HepG2 (cell line): ENCODE data around the gene FUT3. TPM values are rescaled to one million over a fixed set of nuclear protein-coding genes. Genes with fewer than 3 reads are reported as not detected.

ENCODE experiments used
- ATF5 ChIP-seq: sonication (generic); formaldehyde crosslinking; IDR thresholded peaks from 2 replicates; pipeline ENCODE4 v1.4.0; 2020; ENCODE audit warnings: mild to moderate bottlenecking, low read depth, missing genetic modification reagents
- BCL6 ChIP-seq: IDR thresholded peaks from 2 replicates; pipeline ENCODE4 v1.6.1; 2016; ENCODE audit warnings: missing genetic modification reagents, missing compliant biosample characterization
- CCDC6 ChIP-seq: sonication (generic); formaldehyde crosslinking; IDR thresholded peaks from 2 replicates; pipeline ENCODE4 v1.8.1; 2022; ENCODE audit warnings: mild to moderate bottlenecking, missing genetic modification reagents, moderate library complexity
- DPF2 ChIP-seq: sonication (generic); formaldehyde crosslinking; IDR thresholded peaks from 2 replicates; pipeline ENCODE4 v1.4.0; 2020; ENCODE audit warnings: mild to moderate bottlenecking, low read depth, missing genetic modification reagents, borderline replicate concordance
- ELF4 ChIP-seq: sonication (generic); formaldehyde crosslinking; IDR thresholded peaks from 2 replicates; pipeline ENCODE4 v1.5.0; 2020; ENCODE audit warnings: missing genetic modification reagents, mild to moderate bottlenecking, moderate library complexity, borderline replicate concordance
- ISL2 ChIP-seq: sonication (generic); formaldehyde crosslinking; IDR thresholded peaks from 2 replicates; pipeline ENCODE4 v1.5.0; 2020; ENCODE audit warnings: missing genetic modification reagents
- KLF12 ChIP-seq: sonication (generic); formaldehyde crosslinking; IDR thresholded peaks from 2 replicates; pipeline ENCODE4 v1.4.0; 2020; ENCODE audit warnings: missing genetic modification reagents, borderline replicate concordance
- NCOA1 ChIP-seq: sonication (generic); formaldehyde crosslinking; IDR thresholded peaks from 2 replicates; pipeline ENCODE4 v1.9.0; 2021; ENCODE audit warnings: missing genetic modification reagents
- NCOA2 ChIP-seq: sonication (generic); formaldehyde crosslinking; IDR thresholded peaks from 2 replicates; pipeline ENCODE4 v1.8.0; 2022; ENCODE audit warnings: inconsistent platforms
- PBX3 ChIP-seq: sonication (generic); formaldehyde crosslinking; IDR thresholded peaks from 2 replicates; pipeline ENCODE4 v1.8.1; 2023; ENCODE audit warnings: missing genetic modification reagents, inconsistent platforms, borderline replicate concordance
- PHF21A ChIP-seq: sonication (generic); formaldehyde crosslinking; IDR thresholded peaks from 2 replicates; pipeline ENCODE4 v1.5.0; 2020; ENCODE audit warnings: mild to moderate bottlenecking, missing genetic modification reagents
- PRMT3 ChIP-seq: sonication (generic); formaldehyde crosslinking; IDR thresholded peaks from 2 replicates; pipeline ENCODE4 v1.8.1; 2022; ENCODE audit warnings: low read depth, mild to moderate bottlenecking, moderate library complexity, missing genetic modification reagents, borderline replicate concordance
- RAD21 ChIP-seq: fragments of 450-650 bp; formaldehyde crosslinking; IDR thresholded peaks from 2 replicates; pipeline ENCODE4 v1.5.0; 2020; ENCODE audit warnings: mild to moderate bottlenecking
- RORA ChIP-seq: sonication (generic); formaldehyde crosslinking; IDR thresholded peaks from 2 replicates; pipeline ENCODE4 v1.5.0; 2020; ENCODE audit warnings: mild to moderate bottlenecking, missing genetic modification reagents, moderate library complexity
- STAT6 ChIP-seq: sonication (generic); formaldehyde crosslinking; IDR thresholded peaks from 2 replicates; pipeline ENCODE4 v1.4.0; 2020; ENCODE audit warnings: missing genetic modification reagents, mild to moderate bottlenecking, borderline replicate concordance
- ZBTB21 ChIP-seq: sonication (generic); formaldehyde crosslinking; IDR thresholded peaks from 2 replicates; pipeline ENCODE4 v1.4.0; 2020; ENCODE audit warnings: missing genetic modification reagents
- ZNF329 ChIP-seq: sonication (generic); formaldehyde crosslinking; IDR thresholded peaks from 2 replicates; pipeline ENCODE4 v1.9.0; 2021; ENCODE audit warnings: low read depth, mild to moderate bottlenecking, missing genetic modification reagents
- ZNF547 ChIP-seq: sonication (generic); formaldehyde crosslinking; IDR thresholded peaks from 2 replicates; pipeline ENCODE4 v1.5.1; 2020; ENCODE audit warnings: mild to moderate bottlenecking, missing genetic modification reagents
- ZNF556 ChIP-seq: sonication (generic); formaldehyde crosslinking; IDR thresholded peaks from 2 replicates; pipeline ENCODE4 v1.4.0; 2020; ENCODE audit warnings: mild to moderate bottlenecking, missing genetic modification reagents, borderline replicate concordance
- ZNF570 ChIP-seq: sonication (generic); formaldehyde crosslinking; IDR thresholded peaks from 2 replicates; pipeline ENCODE4 v1.4.0; 2020; ENCODE audit warnings: mild to moderate bottlenecking, missing genetic modification reagents, borderline replicate concordance
- ZNF749 ChIP-seq: sonication (generic); formaldehyde crosslinking; IDR thresholded peaks from 2 replicates; pipeline ENCODE4 v1.8.0; 2022; ENCODE audit warnings: mild to moderate bottlenecking, missing genetic modification reagents, moderate library complexity, borderline replicate concordance
- ZNF775 ChIP-seq: sonication (generic); formaldehyde crosslinking; IDR thresholded peaks from 2 replicates; pipeline ENCODE4 v1.4.0; 2020; ENCODE audit warnings: missing genetic modification reagents, mild to moderate bottlenecking, moderate library complexity, borderline replicate concordance
- polyA plus RNA-seq, 8 experiments: library from polyadenylated mRNA; depleted of rRNA in 3 of 8; stranded (reverse) in 7 of 8; unstranded in 1 of 8; fragments of >200 nt; fragmentation: Illumina TruSeq in 4 of 8; extraction: Trizol in 4 of 8; gene quantifications; 2 replicates each; pipeline versions ENCODE4 v1.2.1 to v1.2.3, GENCODE V29; 2011 to 2016; ENCODE audit warnings: low read depth in 4 of 8, missing spikeins in 1 of 8, mixed read lengths in 1 of 8; ENCODE audit not compliant: insufficient read depth in 1 of 8
- total RNA-seq, 5 experiments: library from RNA; depleted of rRNA; stranded (reverse); fragments of >200 nt; fragmentation: Illumina TruSeq; extraction: Trizol; gene quantifications; 2 replicates each; pipeline ENCODE4 v1.2.3, GENCODE V29; 2016; ENCODE audit warnings: low read depth in 1 of 5
- TF ChIP-seq, protein P1 (sequence below): sonication (generic); formaldehyde crosslinking; IDR thresholded peaks from 2 replicates; pipeline ENCODE4 v1.5.1; 2020; ENCODE audit warnings: missing genetic modification reagents, mild to moderate bottlenecking, borderline replicate concordance

FUT3 gene
- total and polyA plus RNA-seq, 2 of the 13 experiments (the other 11 are each of a cell fraction or from before 2014, with no cell fraction given): 0.53 to 1.1 TPM

GRCh38 chr19:5870986-5871394 lies 19.7 kb upstream of the FUT3 start (continued):
- TF ChIP-seq PBX3 (no peak), PRMT3 (no peak), KLF12 (CRISPR knock-in tag) (0 out of 2 replicates have a peak, but pooled peaks have one; percentile 30), ZNF775 (no peak), NCOA2 (CRISPR knock-in tag) (peak; percentile 98), ZNF556 (CRISPR knock-in tag) (peak; percentile 78; the same call in 1 of the 2 replicates), RAD21 (CRISPR knock-in tag) (peak; percentile 47; the same call in 1 of the 2 replicates), ELF4 (CRISPR knock-in tag) (no peak), ZNF547 (CRISPR knock-in tag) (no peak), CCDC6 (CRISPR knock-in tag) (peak; percentile 96; the same call in 1 of the 2 replicates), ZNF749 (CRISPR knock-in tag) (peak; percentile 47; the same call in 1 of the 2 replicates), ISL2 (CRISPR knock-in tag) (peak; percentile 90), STAT6 (CRISPR knock-in tag) (peak; percentile 75; the same call in 1 of the 2 replicates), ZNF329 (CRISPR knock-in tag) (no peak; the same call in 1 of the 2 replicates), ZBTB21 (peak; percentile 58; the same call in 1 of the 2 replicates), PHF21A (CRISPR knock-in tag) (peak; percentile 92), RORA (CRISPR knock-in tag) (no peak), ZNF570 (CRISPR knock-in tag) (no peak), NCOA1 (peak; percentile 36; the same call in 1 of the 2 replicates), ATF5 (peak; percentile 94), BCL6 (peak; percentile 86), DPF2 (CRISPR knock-in tag) (peak; percentile 97)
- TF ChIP-seq, protein P1, sequence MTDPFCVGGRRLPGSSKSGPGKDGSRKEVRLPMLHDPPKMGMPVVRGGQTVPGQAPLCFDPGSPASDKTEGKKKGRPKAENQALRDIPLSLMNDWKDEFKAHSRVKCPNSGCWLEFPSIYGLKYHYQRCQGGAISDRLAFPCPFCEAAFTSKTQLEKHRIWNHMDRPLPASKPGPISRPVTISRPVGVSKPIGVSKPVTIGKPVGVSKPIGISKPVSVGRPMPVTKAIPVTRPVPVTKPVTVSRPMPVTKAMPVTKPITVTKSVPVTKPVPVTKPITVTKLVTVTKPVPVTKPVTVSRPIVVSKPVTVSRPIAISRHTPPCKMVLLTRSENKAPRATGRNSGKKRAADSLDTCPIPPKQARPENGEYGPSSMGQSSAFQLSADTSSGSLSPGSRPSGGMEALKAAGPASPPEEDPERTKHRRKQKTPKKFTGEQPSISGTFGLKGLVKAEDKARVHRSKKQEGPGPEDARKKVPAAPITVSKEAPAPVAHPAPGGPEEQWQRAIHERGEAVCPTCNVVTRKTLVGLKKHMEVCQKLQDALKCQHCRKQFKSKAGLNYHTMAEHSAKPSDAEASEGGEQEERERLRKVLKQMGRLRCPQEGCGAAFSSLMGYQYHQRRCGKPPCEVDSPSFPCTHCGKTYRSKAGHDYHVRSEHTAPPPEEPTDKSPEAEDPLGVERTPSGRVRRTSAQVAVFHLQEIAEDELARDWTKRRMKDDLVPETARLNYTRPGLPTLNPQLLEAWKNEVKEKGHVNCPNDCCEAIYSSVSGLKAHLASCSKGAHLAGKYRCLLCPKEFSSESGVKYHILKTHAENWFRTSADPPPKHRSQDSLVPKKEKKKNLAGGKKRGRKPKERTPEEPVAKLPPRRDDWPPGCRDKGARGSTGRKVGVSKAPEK (CRISPR knock-in tag): 0 out of 2 replicates have a peak, but pooled peaks have one; percentile 44
